Eye (tissue), 1 donor: ENCODE results near the gene UGT1A6.
"Not testable (repeated sequence)": the region's sequence is repeated elsewhere in the genome, so short reads cannot be mapped to it uniquely, and the experiment has no call there.

Source experiments
- DNase-seq: peaks from one replicate; pipeline ENCODE4 v3.0.0-alpha.2; 2015

UGT1A6 gene

DNA sequence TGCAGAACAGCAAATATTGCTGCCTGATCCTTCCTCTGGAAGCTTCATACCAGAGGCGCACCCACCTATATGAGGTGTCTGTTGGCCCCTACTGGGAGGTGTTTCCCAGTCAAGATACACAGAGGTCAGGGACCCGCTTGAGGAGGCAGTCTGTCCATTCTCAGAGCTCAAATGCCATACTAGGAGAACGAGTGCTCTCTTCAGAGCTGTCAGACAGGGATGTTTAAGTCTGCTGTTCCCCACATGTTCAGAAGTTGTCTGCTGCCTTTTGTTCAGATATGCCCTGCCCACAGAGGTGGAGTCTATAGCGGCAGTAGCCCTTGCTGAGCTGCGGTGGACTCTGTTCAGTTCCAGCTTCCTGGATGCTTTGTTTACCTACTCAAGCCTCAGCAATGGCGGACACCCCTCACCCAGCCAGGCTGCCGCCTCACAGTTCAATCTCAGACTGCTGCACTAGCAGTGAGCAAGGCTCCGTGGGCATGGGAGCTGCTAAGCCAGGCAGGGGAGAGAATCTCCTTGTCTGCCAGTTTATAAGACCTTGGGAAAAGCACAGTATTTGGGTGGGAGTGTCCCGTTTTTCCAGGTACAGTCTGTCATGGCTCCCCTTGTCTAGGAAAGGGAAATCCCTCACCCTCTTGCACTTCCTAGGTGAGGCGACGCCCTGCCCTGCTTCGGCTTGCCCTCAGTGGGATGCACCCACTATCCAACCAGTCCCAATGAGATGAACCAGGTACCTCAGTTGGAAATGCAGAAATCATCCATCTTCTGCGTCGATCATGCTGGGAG lies 44.4 kb downstream of the UGT1A6 start:
- not testable (repeated sequence) for DNase-seq

- DNase-seq = no peak
Measured at GRCh38 chr2:233740870-233741269, 48.2 kb downstream of the UGT1A6 start.

GRCh38 chr2:233743464-233744259 lies 51.0 kb downstream of the UGT1A6 start:
- no peak for DNase-seq

DNA sequence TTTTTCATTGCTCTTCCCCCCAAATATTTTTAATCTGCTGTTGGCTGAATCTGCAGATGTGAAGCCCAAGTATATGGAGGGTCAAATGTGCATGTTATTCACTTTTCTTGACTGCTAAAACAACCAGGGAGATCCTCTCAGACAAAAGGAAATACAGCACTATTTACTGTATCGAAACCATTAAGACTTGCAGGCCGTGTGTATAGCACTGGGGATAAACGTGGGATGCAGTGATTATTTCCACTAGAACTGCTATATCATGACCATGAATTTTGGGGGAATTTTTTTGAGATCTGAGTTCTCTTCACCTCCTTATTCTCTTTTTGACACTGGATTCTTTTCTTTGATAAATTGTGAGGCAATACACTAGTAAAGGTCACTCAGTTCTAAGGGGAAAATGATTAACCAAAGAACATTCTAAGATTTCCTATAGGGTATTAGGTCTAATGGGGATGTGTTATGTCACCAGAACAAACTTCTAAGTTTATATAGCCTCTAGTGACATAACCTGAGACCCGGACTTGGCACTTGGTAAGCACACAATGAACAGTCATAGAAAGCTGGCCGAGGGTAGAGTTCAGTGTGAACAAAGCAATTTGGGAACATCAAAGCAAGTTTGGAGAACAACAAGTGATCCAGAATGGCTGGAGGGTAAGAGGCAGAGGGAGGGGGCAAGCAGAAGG lies 52.5 kb downstream of the UGT1A6 start:
- DNase-seq = no peak

DNA sequence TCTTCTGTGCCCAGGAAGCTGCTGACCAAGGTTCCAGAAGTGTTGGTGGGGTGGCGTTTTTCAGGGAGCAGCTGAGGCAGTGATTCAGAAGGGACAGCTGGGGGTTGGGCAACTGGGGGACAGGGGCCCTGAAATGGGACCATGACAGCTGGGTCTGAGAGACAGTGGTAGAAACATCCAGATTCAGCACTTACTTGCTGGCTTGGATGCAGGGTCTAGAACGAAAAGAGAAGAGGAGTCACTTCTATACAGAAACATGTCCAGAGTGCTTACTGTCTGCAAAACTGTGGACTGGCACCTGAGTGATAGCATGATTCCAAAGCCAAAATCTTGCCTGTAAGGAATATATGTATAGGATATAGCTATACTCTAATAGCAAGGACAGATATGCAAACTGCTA lies 53.1 kb downstream of the UGT1A6 start:
- DNase-seq = not testable (repeated sequence)

DNA sequence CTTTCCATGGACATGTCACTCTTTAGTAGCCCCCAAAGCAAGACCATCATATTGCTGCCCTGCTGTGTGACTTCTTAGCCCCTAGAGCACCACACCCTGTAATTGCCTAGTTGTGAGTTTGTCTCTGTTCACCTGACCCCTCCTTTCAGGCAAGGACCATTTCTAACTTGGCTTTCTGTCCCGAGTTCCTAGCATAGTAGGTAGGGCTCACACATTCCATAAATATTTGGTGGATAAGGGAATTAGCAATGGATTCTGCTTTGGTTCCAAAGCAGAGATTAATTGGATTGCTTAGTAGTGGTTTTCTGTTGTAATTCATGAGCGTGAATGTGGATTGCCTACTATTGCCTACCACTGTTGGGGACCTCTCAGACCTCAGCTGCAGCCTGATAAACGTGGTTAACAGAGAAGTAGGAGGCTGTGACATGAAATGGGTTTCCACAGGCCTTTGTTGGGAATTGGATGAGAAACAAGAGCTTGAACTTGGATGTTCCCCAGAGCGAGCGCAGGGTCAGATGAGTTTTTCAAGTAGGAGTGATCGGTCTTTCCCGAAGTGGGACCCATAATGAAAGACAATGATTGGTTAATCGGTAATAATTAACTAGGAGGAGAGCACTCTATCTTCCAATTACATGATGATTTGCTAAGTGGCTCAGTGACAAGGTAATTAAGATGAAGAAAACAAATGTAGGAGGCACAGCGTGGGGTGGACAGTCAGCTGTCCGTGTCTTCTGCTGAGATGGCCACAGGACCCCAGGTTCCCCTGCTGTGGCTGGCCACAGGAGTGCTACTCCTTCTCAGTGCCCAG lies 54.0 kb downstream of the UGT1A6 start:
- DNase-seq = no peak

DNA sequence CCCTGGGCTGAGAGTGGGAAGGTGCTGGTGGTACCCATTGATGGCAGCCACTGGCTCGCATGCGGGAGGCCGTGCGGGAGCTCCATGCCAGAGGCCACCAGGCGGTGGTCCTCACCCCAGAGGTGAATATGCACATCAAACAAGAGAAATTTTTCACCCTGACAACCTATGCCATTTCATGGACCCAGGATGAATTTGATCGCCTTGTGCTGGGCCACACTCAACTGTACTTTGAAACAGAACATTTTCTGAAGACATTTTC lies 54.5 kb downstream of the UGT1A6 start:
- no peak for DNase-seq

DNA sequence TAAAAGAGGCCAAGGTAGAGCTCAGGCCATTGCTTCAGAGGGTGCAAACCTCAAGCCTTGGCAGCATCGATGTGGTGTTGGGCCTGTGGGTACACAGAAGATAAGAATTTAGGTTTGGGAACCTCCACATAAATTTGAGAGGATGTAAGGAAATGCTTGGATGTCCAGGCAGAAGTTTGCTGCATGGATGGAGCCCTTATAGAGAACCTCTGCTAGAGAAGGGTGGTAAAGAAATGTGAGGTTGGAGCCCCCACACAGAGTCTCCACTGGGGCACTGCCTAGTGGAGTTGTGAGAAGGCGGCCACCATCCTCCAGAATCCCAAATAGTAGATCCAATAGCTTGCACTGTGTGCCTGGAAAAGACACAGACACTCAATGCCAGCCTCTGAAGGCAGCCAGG lies 58.0 kb downstream of the UGT1A6 start:
- not testable (repeated sequence) for DNase-seq

DNA sequence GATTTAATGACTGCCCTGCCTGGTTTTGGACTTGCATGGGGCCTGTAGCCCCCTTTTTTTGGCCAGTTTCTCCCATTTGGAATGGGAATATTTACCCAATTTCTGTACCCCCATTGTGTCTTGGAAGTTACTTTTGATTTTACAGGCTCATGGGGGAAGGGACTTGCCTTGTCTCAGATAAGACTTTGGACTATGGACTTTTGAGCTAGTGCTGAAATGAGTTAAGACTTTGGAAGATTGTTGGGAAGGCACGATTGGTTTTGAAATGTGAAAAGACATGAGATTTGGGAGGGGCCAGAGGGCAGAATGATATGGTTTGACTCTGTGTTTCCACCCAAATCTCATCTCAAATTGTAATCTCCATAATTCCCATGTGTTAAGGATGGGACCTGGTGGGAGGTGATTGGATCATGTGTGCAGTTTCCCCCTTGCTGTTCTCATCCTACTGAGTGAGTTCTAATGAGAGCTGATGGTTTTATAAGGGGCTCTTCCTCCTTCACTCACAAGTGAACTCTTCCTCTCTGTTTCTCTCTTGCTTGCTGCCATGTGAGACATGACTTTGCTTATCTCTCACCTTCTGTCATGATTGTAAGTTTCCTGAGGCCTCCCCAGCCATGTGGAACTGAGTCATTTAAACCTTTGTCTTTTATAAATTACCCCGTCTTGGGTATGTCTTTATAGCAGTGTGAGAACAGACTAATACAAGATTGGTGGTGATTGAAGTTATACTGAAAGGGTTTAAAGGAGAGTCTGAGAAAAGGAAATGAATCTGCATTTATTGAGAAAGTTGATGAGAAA lies 58.7 kb downstream of the UGT1A6 start:
- not testable (repeated sequence) for DNase-seq

DNA sequence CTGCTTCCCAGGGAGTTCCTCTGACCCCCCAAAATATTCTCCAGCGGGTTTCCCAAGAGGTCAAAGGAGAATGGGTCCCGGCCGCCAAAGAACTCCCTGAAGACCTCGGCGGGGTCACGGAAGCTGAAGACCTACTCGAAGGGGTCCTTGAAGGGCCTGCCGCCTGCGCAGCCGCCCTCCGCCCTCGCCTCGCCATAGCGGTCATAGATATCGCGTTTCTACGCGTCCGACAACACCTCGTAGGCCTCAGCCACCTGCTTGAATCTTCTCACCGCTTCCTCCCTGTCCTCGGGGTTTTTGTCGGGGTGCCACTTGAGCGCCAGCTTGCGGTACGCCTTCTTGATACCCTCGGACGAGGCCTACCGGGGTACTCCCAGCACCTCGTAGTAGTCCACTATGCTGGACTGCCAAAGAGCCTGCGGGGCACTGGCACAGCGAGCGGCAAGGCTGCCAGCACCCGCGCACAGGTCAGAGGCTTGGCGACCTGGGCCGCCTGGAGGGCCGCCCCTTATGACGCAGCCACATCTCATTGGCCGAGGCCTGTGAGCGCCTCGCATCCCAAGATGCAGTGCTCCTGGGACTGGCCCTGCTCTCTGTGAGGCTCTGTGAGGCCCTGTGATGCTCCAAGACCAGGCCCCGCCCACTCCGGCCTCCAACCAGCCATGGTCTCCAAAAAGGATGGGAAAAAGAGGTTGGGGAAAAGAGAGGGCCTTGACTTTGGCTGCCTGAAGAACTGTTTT lies 62.4 kb downstream of the UGT1A6 start:
- DNase-seq = no peak

GRCh38 chr2:233756429-233757081 lies 63.9 kb downstream of the UGT1A6 start:
- DNase-seq = no peak

GRCh38 chr2:233758141-233758540 lies 65.5 kb downstream of the UGT1A6 start:
- DNase-seq = no peak

DNA sequence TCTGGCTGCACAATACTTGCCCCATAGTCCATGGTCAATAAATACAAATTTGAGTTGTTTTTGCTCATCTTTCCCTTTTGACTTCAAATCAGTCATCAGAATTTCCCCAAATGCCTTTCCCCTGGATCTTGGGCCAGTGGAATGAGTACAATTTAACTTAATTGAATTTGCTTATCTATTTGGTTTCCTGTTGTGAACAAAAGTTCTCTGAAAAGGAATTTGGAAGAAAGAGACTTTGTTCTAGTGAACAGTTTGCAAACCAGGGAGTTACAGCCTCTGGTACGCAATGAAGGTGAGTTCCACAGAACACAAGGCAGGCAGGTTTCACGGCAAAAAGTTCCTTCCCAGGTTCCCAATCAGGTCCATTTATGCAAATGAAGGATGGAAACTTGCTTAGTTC lies 66.2 kb downstream of the UGT1A6 start:
- DNase-seq = no peak

DNA sequence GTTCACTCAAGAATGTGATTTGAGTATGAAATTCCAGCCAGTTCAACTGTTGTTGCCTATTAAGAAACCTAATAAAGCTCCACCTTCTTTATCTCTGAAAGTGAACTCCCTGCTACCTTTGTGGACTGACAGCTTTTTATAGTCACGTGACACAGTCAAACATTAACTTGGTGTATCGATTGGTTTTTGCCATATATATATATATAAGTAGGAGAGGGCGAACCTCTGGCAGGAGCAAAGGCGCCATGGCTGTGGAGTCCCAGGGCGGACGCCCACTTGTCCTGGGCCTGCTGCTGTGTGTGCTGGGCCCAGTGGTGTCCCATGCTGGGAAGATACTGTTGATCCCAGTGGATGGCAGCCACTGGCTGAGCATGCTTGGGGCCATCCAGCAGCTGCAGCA lies 67.4 kb downstream of the UGT1A6 start, which contains the start of gene UGT1A1:
TSS of gene UGT1A1 (plus strand) at position 228 of the 400 bp plus-strand sequence. CDS start at position 246, 18 bp downstream.
- no peak for DNase-seq

GRCh38 chr2:233761040-233761769 lies 68.5 kb downstream of the UGT1A6 start:
- DNase-seq = no peak

GRCh38 chr2:233764264-233764663 lies 71.6 kb downstream of the UGT1A6 start:
- no peak for DNase-seq

DNA sequence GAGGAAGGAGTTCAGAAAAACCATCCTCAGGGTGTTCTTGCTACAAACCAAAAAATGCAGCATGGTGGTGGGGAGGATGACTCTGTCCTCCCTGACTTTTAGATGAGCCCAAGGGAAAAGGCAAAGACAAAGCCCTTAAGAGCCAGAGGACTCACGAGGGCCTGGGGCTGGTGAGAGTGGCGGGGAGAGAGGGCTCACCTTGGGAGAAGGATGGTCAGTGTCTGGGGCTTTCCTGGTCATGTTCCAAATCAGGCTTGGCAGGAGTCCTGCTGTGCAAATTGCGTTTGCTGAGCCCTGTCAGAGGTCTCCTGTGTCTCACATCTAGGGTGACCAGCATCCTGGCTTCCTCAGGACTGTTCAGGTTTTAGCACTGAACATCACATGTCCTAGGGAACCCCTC lies 72.1 kb downstream of the UGT1A6 start:
- no peak for DNase-seq

GRCh38 chr2:233766416-233766815 lies 73.7 kb downstream of the UGT1A6 start:
- no peak for DNase-seq

- DNase-seq = peak; percentile 69
Measured at GRCh38 chr2:233768076-233768475, 75.4 kb downstream of the UGT1A6 start.

GRCh38 chr2:233769260-233769659 lies 76.6 kb downstream of the UGT1A6 start:
- no peak for DNase-seq
